Activated CD4-positive, alpha-beta memory T cell treated with anti-CD3 and anti-CD28 coated beads, Interleukin-2, amount 10 ng/mL, durations not matched to agents 7 days and 5 days (primary cell): Measurements from ENCODE around the gene S1PR4. TPM values are rescaled to one million over a fixed set of nuclear protein-coding genes. Genes with fewer than 3 reads are reported as not detected.
"Not testable (repeated sequence)": the region's sequence is repeated elsewhere in the genome, so short reads cannot be mapped to it uniquely, and the experiment has no call there.

Experiments
- CTCF ChIA-PET: fragments of 350-600 bp; sonication (Branson Sonifier 250); formaldehyde crosslinking; loops from one replicate; lab custom pipeline; 2021; ENCODE audit warnings: antibody characterized with exemption, inconsistent platforms; lab: Charles Lee
- POLR2A ChIA-PET: fragments of 350-600 bp; sonication (Branson Sonifier 250); formaldehyde crosslinking; loops from one replicate; lab custom pipeline; 2021; ENCODE audit warnings: antibody characterized with exemption; lab: Charles Lee
- DNase-seq: peaks from one replicate; pipeline ENCODE4 v3.0.0-alpha.2; 2020
- H3K27ac Mint-ChIP-seq: one replicate; pipeline ENCODE4 v1.8.0; 2021; ENCODE audit warnings: mild to moderate bottlenecking, mixed read lengths
- H3K27me3 Mint-ChIP-seq: one replicate; pipeline ENCODE4 v1.8.0; 2021; ENCODE audit warnings: mixed read lengths
- H3K36me3 Mint-ChIP-seq: one replicate; pipeline ENCODE4 v1.8.0; 2021; ENCODE audit warnings: low read depth, mixed read lengths
- H3K4me1 Mint-ChIP-seq: one replicate; pipeline ENCODE4 v1.8.0; 2021; ENCODE audit warnings: mixed read lengths
- H3K4me3 Mint-ChIP-seq: one replicate; pipeline ENCODE4 v1.8.0; 2021; ENCODE audit warnings: mild to moderate bottlenecking, mixed read lengths
- H3K9me3 Mint-ChIP-seq: one replicate; pipeline ENCODE4 v1.8.0; 2021; ENCODE audit warnings: mixed read lengths
- total RNA-seq, 2 experiments: library from RNA; stranded (reverse); gene quantifications; one replicate each; pipeline ENCODE4 v1.2.3, GENCODE V29; 2021

Gene S1PR4
- total RNA-seq, 2 experiments from 2014 or later: 275 to 280 TPM

DNA sequence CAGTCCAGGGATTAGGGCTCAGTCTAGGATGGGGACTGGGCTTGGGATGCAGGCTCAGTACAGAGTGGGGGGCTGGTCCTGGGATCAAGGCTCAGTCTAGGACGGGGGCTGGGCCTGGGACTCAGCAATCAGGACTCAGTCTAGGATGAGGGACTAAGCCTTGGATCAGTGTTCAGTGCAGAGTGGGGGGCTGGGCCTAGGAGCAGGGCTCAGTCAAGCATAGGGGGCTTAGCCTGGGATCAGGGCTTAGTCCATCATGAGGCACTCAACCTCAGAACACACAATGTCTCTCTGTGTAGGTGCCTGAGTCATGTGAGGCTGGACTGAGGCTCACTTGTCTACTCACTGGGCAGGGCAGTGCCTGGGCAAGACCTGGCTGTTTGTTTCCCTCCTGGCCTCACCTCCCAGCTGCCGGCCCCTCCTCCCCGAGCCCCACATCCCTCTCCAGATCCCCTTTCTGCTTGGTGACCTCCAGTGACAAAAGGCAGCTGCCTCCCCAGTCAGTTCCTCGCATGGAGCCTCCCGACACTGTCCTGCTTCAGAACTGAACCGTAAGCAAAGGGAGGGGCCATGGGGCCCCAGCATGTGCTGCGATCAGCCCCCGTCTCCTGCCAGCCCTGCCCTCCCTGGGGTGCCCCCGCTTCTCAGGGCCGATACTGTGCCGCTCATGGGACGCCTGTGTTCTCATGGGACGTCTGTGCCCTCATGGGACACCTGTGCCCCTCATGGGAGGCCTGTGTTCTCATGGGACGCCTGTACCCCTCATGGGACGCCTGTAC lies 6.5 kb upstream of the S1PR4 start:
- CTCF ChIA-PET: interaction anchor here (1.6 kb wide), 1 partner anchor 210 kb away, joined by 3 read pairs; no protein-coding TSS in a partner anchor
- no peaks in the 10 kb centered on the region for H3K27me3 Mint-ChIP-seq
- no peak overlapping the region for H3K4me3 Mint-ChIP-seq
- POLR2A ChIA-PET: interaction anchor here (1.4 to 2.6 kb wide), 2 partner anchors 8 to 221 kb away, joined by 3 to 10 read pairs; no protein-coding TSS in a partner anchor
- peak overlapping the region; percentile 70 for H3K27ac Mint-ChIP-seq
- H3K4me1 Mint-ChIP-seq: peaks cover 36% of the 10 kb centered on the region
- no peak for DNase-seq
- peaks cover 31% of the 10 kb centered on the region for H3K36me3 Mint-ChIP-seq
- H3K9me3 Mint-ChIP-seq: no peaks in the 10 kb centered on the region

DNA sequence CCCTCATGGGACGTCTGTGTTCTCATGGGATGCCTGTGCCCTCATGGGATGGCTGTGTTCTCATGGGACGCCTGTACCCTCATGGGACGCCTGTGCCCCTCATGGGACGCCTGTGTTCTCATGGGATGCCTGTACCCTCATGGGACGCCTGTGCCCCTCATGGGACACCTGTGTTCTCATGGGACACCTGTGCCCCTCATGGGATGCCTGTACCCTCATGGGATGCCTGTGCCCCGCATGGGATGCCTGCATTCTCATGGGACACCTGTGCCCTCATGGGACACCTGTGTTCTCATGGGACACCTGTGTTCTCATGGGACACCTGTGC lies 5.9 kb upstream of the S1PR4 start:
- H3K4me3 Mint-ChIP-seq, H3K27ac Mint-ChIP-seq, H3K9me3 Mint-ChIP-seq, DNase-seq, CTCF ChIA-PET, POLR2A ChIA-PET, H3K27me3 Mint-ChIP-seq: not testable (repeated sequence)
- H3K4me1 Mint-ChIP-seq: peaks cover 39% of the 10 kb centered on the region
- H3K36me3 Mint-ChIP-seq: peaks cover 28% of the 10 kb centered on the region

DNA sequence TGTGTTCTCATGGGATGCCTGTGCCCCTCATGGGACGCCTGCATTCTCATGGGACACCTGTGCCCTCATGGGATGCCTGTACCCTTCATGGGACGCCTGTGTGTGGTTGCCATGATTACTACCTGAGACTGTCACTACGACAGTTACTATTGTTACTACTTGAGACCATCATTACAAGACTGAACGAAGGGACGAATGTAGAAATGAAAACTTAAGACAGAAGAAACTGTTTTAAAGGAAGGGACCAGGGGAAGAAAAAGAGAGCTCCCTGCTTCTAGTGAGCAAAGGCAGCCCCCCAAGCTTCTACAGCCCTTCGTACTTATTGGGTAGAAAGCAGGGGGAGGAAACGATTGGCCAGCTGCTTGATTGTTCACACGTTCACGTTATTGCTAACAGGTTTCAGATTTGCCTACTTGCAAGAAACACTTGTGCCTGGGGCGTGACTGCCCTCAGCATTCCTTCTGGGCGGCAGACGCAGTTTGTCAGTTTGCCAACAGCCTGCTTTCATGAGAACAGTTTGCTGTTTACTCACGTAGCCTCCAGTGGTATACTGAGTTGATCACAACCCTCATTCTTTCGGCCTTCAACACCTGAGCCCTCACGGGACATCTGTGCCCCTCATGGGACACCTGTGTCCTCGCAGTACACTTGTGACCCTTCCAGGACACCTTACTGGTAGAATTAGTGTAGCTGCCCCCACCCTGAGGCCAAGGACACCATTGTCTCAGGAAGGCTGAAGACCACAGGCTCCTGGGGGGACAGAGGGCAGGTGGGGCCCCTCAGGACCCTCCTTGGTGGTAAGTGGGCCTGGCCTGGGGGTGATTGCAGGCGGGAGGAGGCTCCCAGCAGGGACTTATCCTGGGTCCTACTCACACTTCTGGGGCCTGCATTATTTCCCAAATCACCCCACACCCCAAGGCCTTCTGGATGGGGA lies 2.5 kb upstream of the S1PR4 start:
- ChIA-PET CTCF (interaction anchor here (0.8 to 1.0 kb wide), 2 partner anchors 12 to 72 kb away, joined by 3 read pairs; no protein-coding TSS in a partner anchor), POLR2A (interaction anchor here (0.6 to 2.4 kb wide), 12 partner anchors 8 to 226 kb away, joined by 3 to 20 read pairs (median 4); partner anchors contain the start of gene NCLN)
- peak overlapping the region; percentile 94 for H3K27ac Mint-ChIP-seq
- peaks cover 37% of the 10 kb centered on the region for H3K36me3 Mint-ChIP-seq
- H3K4me1 Mint-ChIP-seq: peaks cover 34% of the 10 kb centered on the region
- DNase-seq: peak; percentile 50
- H3K27me3 Mint-ChIP-seq: no peaks in the 10 kb centered on the region
- H3K9me3 Mint-ChIP-seq: no peaks in the 10 kb centered on the region
- H3K4me3 Mint-ChIP-seq: peak overlapping the region; percentile 76

DNA sequence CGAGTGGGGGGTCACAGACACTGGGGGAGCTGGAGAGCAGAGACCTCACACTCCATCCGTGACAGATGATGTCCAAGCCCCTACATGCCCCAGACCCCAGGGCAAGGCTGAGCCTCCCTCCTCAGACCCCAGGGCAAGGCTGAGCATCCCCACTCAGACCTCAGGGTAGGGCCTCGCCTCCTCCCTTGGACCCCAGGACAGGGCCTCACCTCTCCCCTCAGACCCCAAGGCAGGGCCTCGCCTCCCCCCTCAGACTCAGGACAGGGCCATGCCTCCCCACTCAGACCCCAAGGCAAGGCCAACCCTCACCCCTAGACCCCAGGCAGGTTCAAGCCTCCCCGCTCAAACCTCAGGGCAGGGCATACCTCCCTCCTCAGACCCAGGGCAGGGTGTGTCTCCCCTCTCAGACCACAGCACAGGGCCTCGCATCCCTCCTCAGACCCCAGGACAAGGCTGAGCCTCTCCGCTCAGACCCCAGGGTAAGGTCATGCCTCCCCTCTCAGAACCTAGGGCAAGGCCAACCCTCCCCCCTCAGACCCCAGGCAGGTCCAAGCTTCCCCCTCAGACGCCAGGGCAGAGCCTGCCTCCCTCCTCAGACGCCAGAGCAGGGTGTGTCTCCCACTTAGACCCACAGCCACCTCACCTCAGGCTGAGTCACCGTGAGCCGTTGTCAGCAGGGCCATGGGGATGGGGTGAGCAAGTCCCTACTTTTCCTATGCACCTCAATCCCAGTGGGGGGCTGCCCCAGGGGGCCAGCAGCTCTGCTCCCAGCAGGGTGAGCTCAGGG lies 1.7 kb upstream of the S1PR4 start:
- Mint-ChIP-seq H3K27ac (peak overlapping the region; percentile 94), H3K9me3 (no peaks in the 10 kb centered on the region), H3K27me3 (no peaks in the 10 kb centered on the region), H3K4me1 (peaks cover 25% of the 10 kb centered on the region), H3K4me3 (peak overlapping the region; percentile 76), H3K36me3 (peaks cover 42% of the 10 kb centered on the region)
- POLR2A ChIA-PET: interaction anchor here (0.6 to 2.4 kb wide), 12 partner anchors 9 to 330 kb away, joined by 3 to 20 read pairs (median 5); partner anchors contain the start of gene NCLN
- DNase-seq: peak; percentile 86
- CTCF ChIA-PET: interaction anchor here (0.8 to 1.0 kb wide), 3 partner anchors 13 to 31 kb away, joined by 3 read pairs; no protein-coding TSS in a partner anchor

DNA sequence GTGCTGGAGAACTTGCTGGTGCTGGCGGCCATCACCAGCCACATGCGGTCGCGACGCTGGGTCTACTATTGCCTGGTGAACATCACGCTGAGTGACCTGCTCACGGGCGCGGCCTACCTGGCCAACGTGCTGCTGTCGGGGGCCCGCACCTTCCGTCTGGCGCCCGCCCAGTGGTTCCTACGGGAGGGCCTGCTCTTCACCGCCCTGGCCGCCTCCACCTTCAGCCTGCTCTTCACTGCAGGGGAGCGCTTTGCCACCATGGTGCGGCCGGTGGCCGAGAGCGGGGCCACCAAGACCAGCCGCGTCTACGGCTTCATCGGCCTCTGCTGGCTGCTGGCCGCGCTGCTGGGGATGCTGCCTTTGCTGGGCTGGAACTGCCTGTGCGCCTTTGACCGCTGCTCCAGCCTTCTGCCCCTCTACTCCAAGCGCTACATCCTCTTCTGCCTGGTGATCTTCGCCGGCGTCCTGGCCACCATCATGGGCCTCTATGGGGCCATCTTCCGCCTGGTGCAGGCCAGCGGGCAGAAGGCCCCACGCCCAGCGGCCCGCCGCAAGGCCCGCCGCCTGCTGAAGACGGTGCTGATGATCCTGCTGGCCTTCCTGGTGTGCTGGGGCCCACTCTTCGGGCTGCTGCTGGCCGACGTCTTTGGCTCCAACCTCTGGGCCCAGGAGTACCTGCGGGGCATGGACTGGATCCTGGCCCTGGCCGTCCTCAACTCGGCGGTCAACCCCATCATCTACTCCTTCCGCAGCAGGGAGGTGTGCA lies 587 bp downstream of the S1PR4 start:
- Mint-ChIP-seq H3K4me1 (peaks cover 34% of the 10 kb centered on the region), H3K4me3 (peak overlapping the region; percentile 99), H3K9me3 (no peaks in the 10 kb centered on the region), H3K27ac (peak overlapping the region; percentile 96), H3K27me3 (no peaks in the 10 kb centered on the region), H3K36me3 (peaks cover 60% of the 10 kb centered on the region)
- CTCF ChIA-PET: interaction anchor here (1.2 kb wide), 1 partner anchor 51 kb away, joined by 3 read pairs; no protein-coding TSS in a partner anchor
- DNase-seq: no peak
- POLR2A ChIA-PET: interaction anchor here (0.7 to 3.4 kb wide), 17 partner anchors 8 to 1173 kb away, joined by 3 to 15 read pairs (median 4); partner anchors contain the start of gene TLE5

DNA sequence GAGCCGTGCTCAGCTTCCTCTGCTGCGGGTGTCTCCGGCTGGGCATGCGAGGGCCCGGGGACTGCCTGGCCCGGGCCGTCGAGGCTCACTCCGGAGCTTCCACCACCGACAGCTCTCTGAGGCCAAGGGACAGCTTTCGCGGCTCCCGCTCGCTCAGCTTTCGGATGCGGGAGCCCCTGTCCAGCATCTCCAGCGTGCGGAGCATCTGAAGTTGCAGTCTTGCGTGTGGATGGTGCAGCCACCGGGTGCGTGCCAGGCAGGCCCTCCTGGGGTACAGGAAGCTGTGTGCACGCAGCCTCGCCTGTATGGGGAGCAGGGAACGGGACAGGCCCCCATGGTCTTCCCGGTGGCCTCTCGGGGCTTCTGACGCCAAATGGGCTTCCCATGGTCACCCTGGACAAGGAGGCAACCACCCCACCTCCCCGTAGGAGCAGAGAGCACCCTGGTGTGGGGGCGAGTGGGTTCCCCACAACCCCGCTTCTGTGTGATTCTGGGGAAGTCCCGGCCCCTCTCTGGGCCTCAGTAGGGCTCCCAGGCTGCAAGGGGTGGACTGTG lies 1.2 kb downstream of the S1PR4 start:
- POLR2A ChIA-PET: interaction anchor here (0.9 to 3.4 kb wide), 14 partner anchors 9 to 377 kb away, joined by 3 to 15 read pairs (median 4); partner anchors contain the start of gene TLE5
- H3K27ac Mint-ChIP-seq: peak overlapping the region; percentile 96
- H3K4me3 Mint-ChIP-seq: peak overlapping the region; percentile 99
- H3K36me3 Mint-ChIP-seq: peaks cover 67% of the 10 kb centered on the region
- H3K4me1 Mint-ChIP-seq: peaks cover 40% of the 10 kb centered on the region
- DNase-seq: peak; percentile 45
- no peaks in the 10 kb centered on the region for H3K9me3 Mint-ChIP-seq
- no peaks in the 10 kb centered on the region for H3K27me3 Mint-ChIP-seq
- CTCF ChIA-PET: interaction anchor here (1.2 kb wide), 1 partner anchor 52 kb away, joined by 3 read pairs; no protein-coding TSS in a partner anchor

DNA sequence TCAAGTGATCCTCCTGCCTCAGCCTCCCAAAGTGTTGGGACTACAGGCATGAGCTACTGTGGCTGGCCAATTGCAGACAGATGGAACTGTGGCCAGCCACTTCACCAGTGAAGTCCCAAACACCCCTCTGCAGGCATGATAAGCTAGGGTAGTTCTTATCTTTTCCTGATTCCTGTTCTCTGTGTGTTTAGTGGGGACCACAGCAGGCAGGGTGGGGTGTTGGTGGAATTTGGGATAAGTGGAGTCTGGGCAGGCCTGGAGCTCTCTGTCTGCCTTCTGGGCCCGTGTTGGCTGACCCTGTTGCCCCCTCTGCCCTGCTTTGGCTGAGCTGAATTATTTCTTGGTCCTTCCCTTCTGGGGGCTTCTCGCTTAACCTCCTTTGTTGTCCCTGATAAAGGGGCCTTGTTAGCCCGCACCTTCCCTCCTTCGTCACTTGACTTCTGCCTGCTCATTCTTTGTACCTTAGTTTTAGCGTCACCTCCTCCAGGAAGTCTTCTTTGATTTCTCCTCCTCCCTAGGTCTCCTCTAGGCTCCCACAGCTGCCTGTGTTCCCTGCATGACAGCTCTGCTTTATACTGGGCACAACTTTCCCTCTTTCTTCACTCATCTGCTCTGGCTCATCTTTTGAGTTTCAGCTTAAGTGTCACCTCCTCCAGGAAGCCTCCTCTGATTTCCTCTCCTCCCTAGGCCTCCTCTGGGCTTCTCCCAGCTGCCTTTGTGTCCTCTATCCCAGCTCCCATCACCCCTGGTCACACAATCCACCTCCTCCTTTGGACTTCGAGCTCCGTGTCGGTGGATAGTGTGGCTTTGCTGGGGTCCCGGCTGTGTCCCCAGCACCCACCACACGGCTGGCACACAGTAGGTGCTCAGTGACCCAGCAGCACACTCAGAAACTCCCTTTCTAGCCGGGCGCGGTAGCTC lies 5.4 kb downstream of the S1PR4 start:
- CTCF ChIA-PET: interaction anchor here (0.7 to 1.3 kb wide), 6 partner anchors 20 to 234 kb away, joined by 3 to 5 read pairs (median 4); no protein-coding TSS in a partner anchor
- peaks cover 66% of the 10 kb centered on the region for H3K36me3 Mint-ChIP-seq
- no peaks in the 10 kb centered on the region for H3K27me3 Mint-ChIP-seq
- peak overlapping the region; percentile 91 for H3K4me3 Mint-ChIP-seq
- peak overlapping the region; percentile 91 for H3K27ac Mint-ChIP-seq
- POLR2A ChIA-PET: interaction anchor here (0.9 to 1.4 kb wide), 5 partner anchors 8 to 122 kb away, joined by 3 read pairs; partner anchors contain the start of gene TLE5
- no peaks in the 10 kb centered on the region for H3K9me3 Mint-ChIP-seq
- DNase-seq: no peak
- peaks cover 52% of the 10 kb centered on the region for H3K4me1 Mint-ChIP-seq

DNA sequence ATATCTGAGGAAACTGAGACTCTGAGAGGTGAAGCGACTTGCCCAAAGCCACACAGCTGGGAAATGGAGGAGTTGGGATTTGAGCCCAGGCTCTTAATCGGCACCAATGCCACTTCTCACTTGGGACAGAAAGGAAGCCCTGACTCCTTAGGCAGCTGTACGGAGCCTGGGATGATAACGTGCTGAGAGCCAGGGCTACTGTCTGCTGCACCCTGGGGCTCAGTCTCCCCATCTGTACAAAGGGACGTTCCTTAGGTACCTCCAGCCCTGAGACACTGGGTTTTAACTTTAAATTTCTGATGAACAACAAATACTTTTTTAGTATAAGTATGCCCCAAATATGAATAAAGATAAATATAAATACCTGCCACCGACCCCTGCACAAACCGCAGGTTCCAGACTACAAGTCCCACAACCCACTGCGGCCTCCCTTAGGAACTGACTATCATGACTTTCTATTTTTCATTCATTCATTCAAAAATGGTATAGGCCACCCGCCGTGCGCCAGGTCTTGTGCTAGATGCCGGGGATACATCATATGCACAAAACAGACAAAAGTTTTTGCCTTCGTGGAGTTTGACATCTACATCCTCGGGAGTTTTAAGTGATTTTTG lies 6.4 kb downstream of the S1PR4 start:
- peaks cover 56% of the 10 kb centered on the region for H3K36me3 Mint-ChIP-seq
- H3K27ac Mint-ChIP-seq: peak overlapping the region; percentile 91
- DNase-seq: peak; percentile 81
- H3K27me3 Mint-ChIP-seq: no peaks in the 10 kb centered on the region
- peaks cover 56% of the 10 kb centered on the region for H3K4me1 Mint-ChIP-seq
- H3K9me3 Mint-ChIP-seq: no peaks in the 10 kb centered on the region
- peak overlapping the region; percentile 91 for H3K4me3 Mint-ChIP-seq
- ChIA-PET POLR2A (interaction anchor here (0.9 to 2.1 kb wide), 6 partner anchors 8 to 123 kb away, joined by 3 to 10 read pairs (median 3); partner anchors contain the start of gene TLE5), CTCF (interaction anchor here (1.0 to 1.5 kb wide), 4 partner anchors 23 to 234 kb away, joined by 3 to 5 read pairs (median 4); no protein-coding TSS in a partner anchor)

DNA sequence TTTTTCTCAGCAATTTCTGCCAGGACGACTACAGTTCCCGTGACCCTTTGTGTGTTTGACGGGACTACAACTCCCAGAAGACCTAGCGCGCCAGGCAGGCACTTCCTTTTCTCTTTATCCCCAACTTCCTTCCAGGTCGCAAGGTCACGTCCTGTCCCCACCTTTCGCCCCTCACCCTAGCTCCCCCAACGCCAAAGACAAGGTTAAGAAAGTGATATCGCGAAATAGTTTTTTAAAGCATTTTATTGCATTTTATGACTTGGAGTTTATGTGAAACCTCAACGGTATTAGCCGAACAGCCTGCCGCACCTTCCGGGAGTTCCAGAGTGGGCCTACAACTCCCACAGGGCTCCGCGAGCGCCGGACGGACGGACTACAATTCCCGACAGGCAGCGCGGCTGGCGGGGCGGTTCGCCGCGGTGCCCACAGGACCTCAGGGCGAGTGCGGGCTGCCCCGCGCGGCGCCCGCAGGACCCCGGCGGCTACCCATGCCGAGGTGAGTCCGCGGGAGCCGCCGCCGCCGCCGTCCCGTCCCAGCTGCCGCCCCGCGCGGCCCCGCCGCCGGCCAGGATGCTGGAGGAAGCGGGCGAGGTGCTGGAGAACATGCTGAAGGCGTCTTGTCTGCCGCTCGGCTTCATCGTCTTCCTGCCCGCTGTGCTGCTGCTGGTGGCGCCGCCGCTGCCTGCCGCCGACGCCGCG lies 7.0 kb downstream of the S1PR4 start, which contains the start of gene NCLN:
NCLN (plus strand) TSS at position 470 of the 699 bp plus-strand sequence; CDS start at position 571, 101 bp downstream.
- H3K27ac Mint-ChIP-seq: peak within 1 kb of the TSS; percentile 91
- H3K9me3 Mint-ChIP-seq: no peaks in the 10 kb centered on the region
- peaks cover 56% of the 10 kb centered on the region for H3K4me1 Mint-ChIP-seq
- H3K4me3 Mint-ChIP-seq: peak within 1 kb of the TSS; percentile 91
- peaks cover 50% of the 10 kb centered on the region for H3K36me3 Mint-ChIP-seq
- CTCF ChIA-PET: interaction anchor here (1.0 to 1.5 kb wide), 2 partner anchors 24 to 150 kb away, joined by 3 read pairs; no protein-coding TSS in a partner anchor
- POLR2A ChIA-PET: interaction anchor here (0.9 to 2.1 kb wide), 10 partner anchors 9 to 565 kb away, joined by 3 to 10 read pairs (median 4); partner anchors contain the start of gene DOHH
- H3K27me3 Mint-ChIP-seq: no peaks in the 10 kb centered on the region
- peak; percentile 93 for DNase-seq
